Measurements from ENCODE around the gene OCA2. TPM values are rescaled to one million over a fixed set of nuclear protein-coding genes. Genes with fewer than 3 reads are reported as not detected.

Gene OCA2
- total RNA-seq, 4 donors from 2014 or later: 0.19 to 1.1 TPM; not detected in 2

DNA sequence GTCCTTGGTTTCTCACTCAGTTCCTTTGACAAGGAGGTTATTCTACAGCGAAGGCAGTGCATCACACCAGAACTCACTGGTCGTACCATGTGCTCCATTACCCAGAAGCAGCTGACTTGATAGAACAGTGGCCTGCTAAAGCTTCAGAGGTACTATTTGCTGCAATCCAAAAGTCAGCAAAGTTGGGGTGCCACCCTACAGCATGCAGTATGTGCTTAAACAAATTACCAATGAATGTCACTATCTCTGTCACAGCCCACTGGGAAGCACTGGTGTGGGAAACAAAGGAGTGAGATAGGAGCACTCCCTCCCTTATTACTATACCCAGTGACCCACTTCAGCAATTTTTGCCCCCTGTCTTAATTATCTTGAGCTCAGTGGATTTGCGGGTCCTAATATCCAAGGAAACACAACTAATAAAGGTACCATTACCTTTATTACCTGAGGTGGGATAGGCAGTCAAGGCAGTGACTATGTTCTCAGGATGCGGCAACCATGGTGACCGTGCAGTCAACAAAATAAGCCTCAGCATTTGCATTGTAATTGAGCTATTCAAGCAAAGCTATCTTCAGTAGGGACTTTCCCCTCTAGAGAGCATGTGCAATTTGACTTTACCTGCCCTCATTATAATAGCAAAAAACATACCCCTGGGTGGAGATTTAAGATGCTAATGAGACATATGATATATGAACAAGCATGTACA, 199.4 kb downstream of the OCA2 start:
- ATAC-seq (ENCODE audit: low FRiP score) (no peak), DNase-seq (ENCODE audit: low spot score) (no peak)
- no peak for TF ChIP-seq CTCF (IDR thresholded peaks at IDR 0.05)

DNA sequence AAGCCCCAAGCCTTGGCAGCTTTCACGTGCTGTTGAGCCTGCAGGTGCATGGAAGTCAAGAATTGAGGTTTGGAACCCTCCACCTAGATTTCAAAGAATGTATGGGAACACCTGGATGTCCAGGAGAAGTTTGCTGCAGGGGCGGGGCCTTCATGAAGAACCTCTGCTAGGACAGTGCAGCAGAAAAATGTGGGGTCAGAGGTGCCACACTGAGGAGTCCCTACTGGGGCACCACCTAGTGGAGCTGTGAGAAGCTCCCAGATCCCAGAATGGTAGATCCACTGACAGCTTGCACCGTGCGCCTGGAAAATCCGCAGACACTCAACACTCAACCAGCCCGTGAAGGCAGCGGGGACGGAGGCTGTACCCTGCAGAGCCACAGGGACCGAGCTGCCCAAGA, 201.6 kb downstream of the OCA2 start:
- ATAC-seq (ENCODE audit: low FRiP score) (no peak), DNase-seq (ENCODE audit: low spot score) (no peak)
- TF ChIP-seq CTCF (IDR thresholded peaks at IDR 0.05): no peak

DNA sequence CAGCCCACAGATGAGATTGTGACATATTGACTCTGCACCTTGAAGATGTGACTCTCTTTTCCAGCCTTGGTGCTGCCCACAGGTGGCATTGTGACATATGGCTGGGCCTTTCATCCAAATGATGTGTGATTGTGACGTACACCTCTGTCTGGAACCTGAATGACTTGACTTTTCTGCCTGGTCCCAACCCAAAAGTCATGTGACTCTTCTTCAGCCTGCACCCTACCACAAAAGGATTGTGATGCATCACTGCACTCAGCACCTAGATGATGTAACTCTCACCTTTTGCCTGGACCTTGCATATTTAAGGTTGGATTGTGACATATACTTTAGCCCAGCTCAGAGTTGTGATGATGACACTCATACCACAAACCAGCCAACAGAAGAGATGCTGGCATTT, 204.5 kb downstream of the OCA2 start:
- DNase-seq (ENCODE audit: low spot score): no peak
- TF ChIP-seq CTCF (IDR thresholded peaks at IDR 0.05): no peak
- ATAC-seq (ENCODE audit: low FRiP score): no peak

- TF ChIP-seq CTCF (IDR thresholded peaks at IDR 0.05): no peak
- DNase-seq (ENCODE audit: low spot score) (no peak), ATAC-seq (ENCODE audit: low FRiP score) (no peak)
Measured at GRCh38 chr15:27889258-27889657, 209.9 kb downstream of the OCA2 start.

GRCh38 chr15:27885201-27885600, 213.9 kb downstream of the OCA2 start:
- no peak for TF ChIP-seq CTCF (IDR thresholded peaks at IDR 0.05)
- DNase-seq (ENCODE audit: low spot score) (no peak), ATAC-seq (ENCODE audit: low FRiP score) (no peak)

DNA sequence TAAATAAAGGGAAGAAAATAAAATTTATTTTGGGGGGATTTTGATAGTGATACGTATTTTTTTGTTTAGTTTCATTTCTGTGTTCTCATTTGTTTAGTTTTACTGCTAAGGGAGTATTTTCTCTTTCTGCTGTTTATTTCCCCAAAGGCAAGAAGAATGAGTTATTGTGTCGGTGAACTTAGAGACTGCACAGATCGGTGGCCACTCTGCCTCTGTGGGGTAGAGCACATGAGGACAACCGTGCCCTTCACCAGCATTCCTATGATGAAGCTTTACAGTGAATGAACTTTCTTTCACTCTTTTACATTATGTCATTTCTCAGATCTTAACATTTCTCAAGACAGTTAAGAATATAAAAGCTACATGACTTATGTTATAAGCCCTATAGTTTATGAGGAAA, 214.4 kb downstream of the OCA2 start:
- DNase-seq (ENCODE audit: low spot score) (no peak), ATAC-seq (ENCODE audit: low FRiP score) (no peak)
- TF ChIP-seq CTCF (IDR thresholded peaks at IDR 0.05): no peak

- ATAC-seq (ENCODE audit: low FRiP score): no peak
- DNase-seq (ENCODE audit: low spot score): no peak
- no peak for TF ChIP-seq CTCF (IDR thresholded peaks at IDR 0.05)
Measured at GRCh38 chr15:27878841-27879240, 220.3 kb downstream of the OCA2 start.

Measured in omental fat pad (tissue), 4 donors.